ENCODE data around the gene STK11. TPM values are rescaled to one million over a fixed set of nuclear protein-coding genes. Genes with fewer than 3 reads are reported as not detected.

Gene STK11
- polyA plus RNA-seq, 2 of the 4 experiments (the other 2 are of a cell fraction), result 16.2 to 33.6 TPM

DNA sequence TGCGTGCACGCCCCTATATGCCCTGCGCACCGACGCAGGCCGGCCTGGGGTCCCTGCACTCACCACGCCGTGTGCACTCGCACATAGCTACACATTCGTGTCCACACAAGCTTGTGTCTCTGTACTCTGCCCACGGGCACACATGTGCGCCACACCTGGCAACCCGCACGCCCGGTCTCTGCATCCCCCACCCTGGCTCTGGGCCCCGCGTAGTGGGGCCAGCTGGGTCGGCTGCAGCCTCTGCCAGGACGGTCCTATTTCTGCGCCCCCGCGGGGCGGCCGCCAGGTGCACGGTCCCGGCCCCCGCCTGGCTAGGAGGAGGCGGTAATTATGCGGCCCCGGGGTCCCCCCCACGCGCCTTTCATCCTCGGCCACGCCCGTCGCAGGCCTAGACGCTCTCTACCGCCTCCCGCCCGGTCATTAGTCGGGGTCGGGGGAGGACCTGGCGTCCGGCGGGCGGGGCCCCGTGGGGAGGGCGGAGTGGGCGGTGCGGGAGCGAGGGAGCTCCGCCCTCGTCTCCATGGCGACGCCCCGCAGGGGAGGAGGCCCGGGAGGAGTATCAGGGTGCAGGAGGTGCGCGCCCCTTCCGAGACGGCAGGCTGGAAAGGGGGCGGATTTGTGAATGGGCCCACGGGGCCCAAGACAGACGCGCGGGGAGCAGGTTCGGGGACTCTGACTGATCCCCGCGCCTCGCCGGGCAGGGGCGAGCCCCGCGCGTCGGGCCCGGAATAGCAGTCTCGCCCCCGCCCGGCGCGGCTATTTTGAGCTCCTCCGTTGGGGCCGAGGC lies 60.7 kb downstream of the STK11 start:
- DNase-seq (ENCODE audit: low read depth in 1 of 2, low spot score in 1 of 2), result peak; percentile 65 to 87
- peak; percentile 18 to 55 for ATAC-seq
- H3K9me3 ChIP-seq, result no peaks in the 10 kb centered on the region
- TF ChIP-seq ESRRA (IDR thresholded peaks at IDR 0.05; ENCODE audit: borderline replicate concordance, low read length) (no peak), MYC (IDR thresholded peaks at IDR 0.05; ENCODE audit: borderline replicate concordance, low read length) (no peak), EHF (CRISPR knock-in tag; IDR thresholded peaks at IDR 0.05) (no peak), RFX5 (IDR thresholded peaks at IDR 0.05) (no peak), FOSB (CRISPR knock-in tag; IDR thresholded peaks at IDR 0.05) (no peak), HOXA7 (CRISPR knock-in tag; IDR thresholded peaks at IDR 0.05) (0 out of 2 replicates have a peak, but pooled peaks have one; percentile 58), HDAC2 (IDR thresholded peaks at IDR 0.05) (no peak), JUN (IDR thresholded peaks at IDR 0.05) (peak in 1 of 2 experiments; percentile 74; a peak in 2 of 5 replicates), RCOR1 (IDR thresholded peaks at IDR 0.05; ENCODE audit: low read depth, low read length) (no peak), CHD2 (IDR thresholded peaks at IDR 0.05; ENCODE audit: low read length, partially characterized antibody) (no peak), NPAS2 (CRISPR knock-in tag; IDR thresholded peaks at IDR 0.05; ENCODE audit: borderline replicate concordance) (no peak), ZNF302 (CRISPR knock-in tag; IDR thresholded peaks at IDR 0.05) (no peak), EP300 (IDR thresholded peaks at IDR 0.05) (0 out of 5 replicates have a peak, but pooled peaks of 1 of the 2 experiments have one; percentile 14), HOXB13 (CRISPR knock-in tag; IDR thresholded peaks at IDR 0.05; ENCODE audit: low read depth) (no peak)
- TF ChIP-seq, protein P1, sequence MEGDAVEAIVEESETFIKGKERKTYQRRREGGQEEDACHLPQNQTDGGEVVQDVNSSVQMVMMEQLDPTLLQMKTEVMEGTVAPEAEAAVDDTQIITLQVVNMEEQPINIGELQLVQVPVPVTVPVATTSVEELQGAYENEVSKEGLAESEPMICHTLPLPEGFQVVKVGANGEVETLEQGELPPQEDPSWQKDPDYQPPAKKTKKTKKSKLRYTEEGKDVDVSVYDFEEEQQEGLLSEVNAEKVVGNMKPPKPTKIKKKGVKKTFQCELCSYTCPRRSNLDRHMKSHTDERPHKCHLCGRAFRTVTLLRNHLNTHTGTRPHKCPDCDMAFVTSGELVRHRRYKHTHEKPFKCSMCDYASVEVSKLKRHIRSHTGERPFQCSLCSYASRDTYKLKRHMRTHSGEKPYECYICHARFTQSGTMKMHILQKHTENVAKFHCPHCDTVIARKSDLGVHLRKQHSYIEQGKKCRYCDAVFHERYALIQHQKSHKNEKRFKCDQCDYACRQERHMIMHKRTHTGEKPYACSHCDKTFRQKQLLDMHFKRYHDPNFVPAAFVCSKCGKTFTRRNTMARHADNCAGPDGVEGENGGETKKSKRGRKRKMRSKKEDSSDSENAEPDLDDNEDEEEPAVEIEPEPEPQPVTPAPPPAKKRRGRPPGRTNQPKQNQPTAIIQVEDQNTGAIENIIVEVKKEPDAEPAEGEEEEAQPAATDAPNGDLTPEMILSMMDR (IDR thresholded peaks at IDR 0.05), result no peak
- TF ChIP-seq, protein P2, sequence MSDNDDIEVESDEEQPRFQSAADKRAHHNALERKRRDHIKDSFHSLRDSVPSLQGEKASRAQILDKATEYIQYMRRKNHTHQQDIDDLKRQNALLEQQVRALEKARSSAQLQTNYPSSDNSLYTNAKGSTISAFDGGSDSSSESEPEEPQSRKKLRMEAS (IDR thresholded peaks at IDR 0.05), result peak; percentile 49; the same call in 1 of the 2 replicates
- TF ChIP-seq, protein P3, sequence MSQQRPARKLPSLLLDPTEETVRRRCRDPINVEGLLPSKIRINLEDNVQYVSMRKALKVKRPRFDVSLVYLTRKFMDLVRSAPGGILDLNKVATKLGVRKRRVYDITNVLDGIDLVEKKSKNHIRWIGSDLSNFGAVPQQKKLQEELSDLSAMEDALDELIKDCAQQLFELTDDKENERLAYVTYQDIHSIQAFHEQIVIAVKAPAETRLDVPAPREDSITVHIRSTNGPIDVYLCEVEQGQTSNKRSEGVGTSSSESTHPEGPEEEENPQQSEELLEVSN (IDR thresholded peaks at IDR 0.05; ENCODE audit: borderline replicate concordance, low read depth), result peak; percentile 41; the same call in 1 of the 2 replicates
- TF ChIP-seq, protein P4, sequence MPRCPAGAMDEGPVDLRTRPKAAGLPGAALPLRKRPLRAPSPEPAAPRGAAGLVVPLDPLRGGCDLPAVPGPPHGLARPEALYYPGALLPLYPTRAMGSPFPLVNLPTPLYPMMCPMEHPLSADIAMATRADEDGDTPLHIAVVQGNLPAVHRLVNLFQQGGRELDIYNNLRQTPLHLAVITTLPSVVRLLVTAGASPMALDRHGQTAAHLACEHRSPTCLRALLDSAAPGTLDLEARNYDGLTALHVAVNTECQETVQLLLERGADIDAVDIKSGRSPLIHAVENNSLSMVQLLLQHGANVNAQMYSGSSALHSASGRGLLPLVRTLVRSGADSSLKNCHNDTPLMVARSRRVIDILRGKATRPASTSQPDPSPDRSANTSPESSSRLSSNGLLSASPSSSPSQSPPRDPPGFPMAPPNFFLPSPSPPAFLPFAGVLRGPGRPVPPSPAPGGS (IDR thresholded peaks at IDR 0.05), result 0 out of 3 replicates have a peak, but pooled peaks have one; percentile 3
- CTCF ChIA-PET, result interaction anchor here (0.6 to 18.7 kb wide), 17 partner anchors 9 to 290 kb away, joined by 3 to 500 read pairs (median 4); partner anchors contain the start of genes ATP5F1D and FAM174C
- FAIRE-seq, result no peak
- under 1% methylated on average over 21 of the region's 84 CpGs for WGBS (ENCODE audit: missing lambda C conversion rate)
- peaks cover 64% of the 10 kb centered on the region for H3K4me1 ChIP-seq
- H3K27ac ChIP-seq, result peak overlapping the region; percentile 90 to 100
- peak overlapping the region; percentile 53 for H3K4me3 ChIP-seq
- POLR2A ChIA-PET, result interaction anchor here (0.6 to 3.8 kb wide), 7 partner anchors 9 to 417 kb away, joined by 3 to 42 read pairs (median 13); partner anchors contain the start of gene FAM174C
- peak overlapping the region; percentile 95 for H3K4me2 ChIP-seq

DNA sequence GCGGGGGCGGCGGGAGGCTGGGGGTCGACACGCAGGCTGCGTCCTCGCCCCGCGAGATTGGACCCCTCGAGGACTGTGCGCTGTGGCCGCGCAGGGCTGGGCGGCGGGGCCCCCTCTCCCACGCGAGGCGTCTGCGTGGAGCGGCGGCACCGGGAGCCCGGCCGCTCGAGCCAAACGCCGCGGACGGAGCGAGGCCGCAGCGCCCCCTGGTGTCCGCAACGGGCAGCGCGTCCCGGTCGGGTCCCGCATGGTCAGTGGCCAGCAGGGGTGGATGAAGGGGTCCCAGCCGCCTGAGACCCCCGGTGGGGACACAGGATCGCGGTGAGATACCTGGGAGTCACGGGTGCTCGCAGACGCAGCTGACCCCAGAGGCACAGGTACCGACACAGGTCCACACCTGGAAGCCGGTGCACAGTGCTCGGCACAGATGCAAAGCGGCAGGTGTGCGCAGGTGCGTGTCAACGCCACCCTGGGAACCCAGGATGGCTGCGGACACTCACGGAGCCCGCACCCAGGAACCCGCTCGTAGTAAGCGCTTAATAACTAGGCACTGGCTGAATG lies 61.4 kb downstream of the STK11 start:
- WGBS (ENCODE audit: missing lambda C conversion rate), result 11% methylated on average over 9 of the region's 59 CpGs
- FAIRE-seq, result no peak
- peaks cover 70% of the 10 kb centered on the region for H3K4me1 ChIP-seq
- ATAC-seq, result peak; percentile 4 to 25; a peak in 3 of 6 replicates
- peak overlapping the region; percentile 53 for H3K4me3 ChIP-seq
- no peaks in the 10 kb centered on the region for H3K9me3 ChIP-seq
- POLR2A ChIA-PET, result interaction anchor here (0.6 to 3.8 kb wide), 7 partner anchors 8 to 418 kb away, joined by 3 to 42 read pairs (median 13); partner anchors contain the start of gene FAM174C
- DNase-seq (ENCODE audit: low read depth in 1 of 2, low spot score in 1 of 2), result peak; percentile 36 to 56
- H3K4me2 ChIP-seq, result peak overlapping the region; percentile 95
- CTCF ChIA-PET, result interaction anchor here (0.6 to 18.7 kb wide), 18 partner anchors 8 to 290 kb away, joined by 3 to 500 read pairs (median 4); partner anchors contain the start of genes ATP5F1D and FAM174C
- peak overlapping the region; percentile 90 to 100 for H3K27ac ChIP-seq
- TF ChIP-seq TP53 (CRISPR knock-in tag; IDR thresholded peaks at IDR 0.05), result 0 out of 2 replicates have a peak, but pooled peaks have one; percentile 14
- TF ChIP-seq, protein P4 (IDR thresholded peaks at IDR 0.05), result no peak
- TF ChIP-seq HEYL (CRISPR knock-in tag; IDR thresholded peaks at IDR 0.05), result no peak
- TF ChIP-seq HOXA7 (CRISPR knock-in tag; IDR thresholded peaks at IDR 0.05), result no peak
- TF ChIP-seq HOXB5 (CRISPR knock-in tag; IDR thresholded peaks at IDR 0.05), result no peak
- TF ChIP-seq PHF8 (IDR thresholded peaks at IDR 0.05; ENCODE audit: borderline replicate concordance, low read depth), result no peak
- TF ChIP-seq BHLHE40 (IDR thresholded peaks at IDR 0.05; ENCODE audit: low read depth, low read length), result no peak
- TF ChIP-seq, protein P5, sequence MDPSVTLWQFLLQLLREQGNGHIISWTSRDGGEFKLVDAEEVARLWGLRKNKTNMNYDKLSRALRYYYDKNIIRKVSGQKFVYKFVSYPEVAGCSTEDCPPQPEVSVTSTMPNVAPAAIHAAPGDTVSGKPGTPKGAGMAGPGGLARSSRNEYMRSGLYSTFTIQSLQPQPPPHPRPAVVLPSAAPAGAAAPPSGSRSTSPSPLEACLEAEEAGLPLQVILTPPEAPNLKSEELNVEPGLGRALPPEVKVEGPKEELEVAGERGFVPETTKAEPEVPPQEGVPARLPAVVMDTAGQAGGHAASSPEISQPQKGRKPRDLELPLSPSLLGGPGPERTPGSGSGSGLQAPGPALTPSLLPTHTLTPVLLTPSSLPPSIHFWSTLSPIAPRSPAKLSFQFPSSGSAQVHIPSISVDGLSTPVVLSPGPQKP (IDR thresholded peaks at IDR 0.05; ENCODE audit: low read depth, low read length), result no peak
- no peak for TF ChIP-seq FOSL2 (IDR thresholded peaks at IDR 0.05)
- no peak for TF ChIP-seq FOSL2 (CRISPR knock-in tag; IDR thresholded peaks at IDR 0.05)
- TF ChIP-seq, protein P2 (IDR thresholded peaks at IDR 0.05), result 0 out of 2 replicates have a peak, but pooled peaks have one; percentile 32
- TF ChIP-seq POLR2AphosphoS2 (conservative IDR thresholded peaks at IDR 0.05; ENCODE audit: low read length), result no peak
- no peak for TF ChIP-seq NFE2L2 (conservative IDR thresholded peaks at IDR 0.05; ENCODE audit: low read length)
- TF ChIP-seq KDM5A (IDR thresholded peaks at IDR 0.05), result no peak
